WTC11 (cell line): ENCODE data around the gene GNAS-AS1. TPM values are rescaled to one million over a fixed set of nuclear protein-coding genes. Genes with fewer than 3 reads are reported as not detected.
A peak's percentile ranks its signal among the peaks of the same experiment; 100 is the strongest.

Source experiments
- ATAC-seq: fragments of 200-7000 bp; cut with Tn5 transposase; 2 replicates; pipeline ENCODE4 v1.10.0; 2021; ENCODE audit warnings: mild to moderate bottlenecking, moderate library complexity
- CTCF ChIA-PET: fragments of 300-600 bp; sonication (Branson Sonifier 250); formaldehyde crosslinking; loops from one replicate; lab custom pipeline; 2021; ENCODE audit warnings: antibody characterized with exemption; lab: Charles Lee
- POLR2A ChIA-PET: fragments of 350-600 bp; sonication (Branson Sonifier 250); formaldehyde crosslinking; loops from one replicate; lab custom pipeline; 2021; ENCODE audit warnings: antibody characterized with exemption; lab: Charles Lee
- DNase-seq: peaks from one replicate; pipeline ENCODE4 v3.0.0; 2021; ENCODE audit warnings: low spot score
- H3K27ac Mint-ChIP-seq: 2 replicates; pipeline ENCODE4 v1.8.0; 2021; ENCODE audit warnings: mixed read lengths
- H3K27me3 Mint-ChIP-seq: 2 replicates; pipeline ENCODE4 v1.8.0; 2021; ENCODE audit warnings: low read depth, mild to moderate bottlenecking, moderate library complexity, mixed read lengths
- H3K36me3 Mint-ChIP-seq: 2 replicates; pipeline ENCODE4 v1.8.0; 2021; ENCODE audit warnings: mixed read lengths
- H3K4me1 Mint-ChIP-seq: 2 replicates; pipeline ENCODE4 v1.8.0; 2022; ENCODE audit warnings: mixed read lengths
- H3K4me3 Mint-ChIP-seq: 2 replicates; pipeline ENCODE4 v1.8.0; 2021; ENCODE audit warnings: mild to moderate bottlenecking, moderate library complexity, mixed read lengths
- H3K9me3 Mint-ChIP-seq: 2 replicates; pipeline ENCODE4 v1.8.0; 2021; ENCODE audit warnings: mixed read lengths
- AFF4 ChIP-seq: sonication (generic); formaldehyde crosslinking; IDR thresholded peaks from 2 replicates; pipeline ENCODE4 v1.8.1; 2023; ENCODE audit warnings: mild to moderate bottlenecking, missing genetic modification reagents, borderline replicate concordance
- CBFB ChIP-seq: sonication (generic); formaldehyde crosslinking; IDR thresholded peaks from 2 replicates; pipeline ENCODE4 v1.8.1; 2022; ENCODE audit warnings: mild to moderate bottlenecking, low read depth, missing genetic modification reagents
- ELF4 ChIP-seq: sonication (generic); formaldehyde crosslinking; IDR thresholded peaks from 2 replicates; pipeline ENCODE4 v1.8.1; 2022; ENCODE audit warnings: low read depth, mild to moderate bottlenecking, moderate library complexity, missing genetic modification reagents
- EMX1 ChIP-seq: fragments of 250-450 bp; sonication (Bioruptor Pico); IDR thresholded peaks from 2 replicates; pipeline ENCODE4 v1.8.0; 2021; ENCODE audit warnings: mild to moderate bottlenecking
- FOXJ3 ChIP-seq: sonication (generic); formaldehyde crosslinking; IDR thresholded peaks from 2 replicates; pipeline ENCODE4 v1.9.0; 2021; ENCODE audit warnings: missing genetic modification reagents, mild to moderate bottlenecking, borderline replicate concordance
- JAZF1 ChIP-seq: fragments of 250-450 bp; sonication (Bioruptor Pico); IDR thresholded peaks from 2 replicates; pipeline ENCODE4 v1.9.0; 2021; ENCODE audit warnings: moderate library complexity, mild to moderate bottlenecking, inconsistent platforms
- MYBL2 ChIP-seq: sonication (generic); formaldehyde crosslinking; IDR thresholded peaks from 2 replicates; pipeline ENCODE4 v1.8.1; 2023; ENCODE audit warnings: mild to moderate bottlenecking, moderate library complexity, missing genetic modification reagents
- NFYB ChIP-seq: sonication (generic); formaldehyde crosslinking; conservative IDR thresholded peaks from 2 replicates; pipeline ENCODE4 v1.8.0; 2022; ENCODE audit warnings: low read depth, missing genetic modification reagents
- ZNF671 ChIP-seq: fragments of 250-450 bp; sonication (Bioruptor Pico); IDR thresholded peaks from 2 replicates; pipeline ENCODE4 v1.8.0; 2021; ENCODE audit warnings: mild to moderate bottlenecking
- total RNA-seq: library from RNA; stranded (reverse); gene quantifications from 3 replicates; pipeline ENCODE4 v1.2.3, GENCODE V29; 2021
- TF ChIP-seq, protein P1 (sequence below): sonication (generic); formaldehyde crosslinking; IDR thresholded peaks from 2 replicates; pipeline ENCODE4 v1.8.0; 2022; ENCODE audit warnings: missing genetic modification reagents
- TF ChIP-seq, protein P2 (sequence below): sonication (generic); formaldehyde crosslinking; IDR thresholded peaks from 2 replicates; pipeline ENCODE4 v1.8.0; 2023; ENCODE audit warnings: missing genetic modification reagents, mild to moderate bottlenecking, borderline replicate concordance

The GNAS-AS1 gene
- total RNA-seq, 1 experiment from 2014 or later, result 12.2 TPM

- no peak for TF ChIP-seq JAZF1
- TF ChIP-seq, all 79 proteins: peak for 0
- no peak overlapping the region for H3K4me3 Mint-ChIP-seq
- H3K36me3 Mint-ChIP-seq, result peaks cover 41% of the 10 kb centered on the region
- CTCF ChIA-PET, result interaction anchor here (0.8 to 1.6 kb wide), 3 partner anchors 248 to 418 kb away, joined by 3 read pairs; partner anchors contain the start of gene STX16
- H3K27me3 Mint-ChIP-seq, result no peaks in the 10 kb centered on the region
- H3K4me1 Mint-ChIP-seq, result peaks cover 83% of the 10 kb centered on the region
- H3K27ac Mint-ChIP-seq, result 0 out of 2 replicates have a peak overlapping the region, but pooled peaks have one; percentile 75
- no peak for DNase-seq
- ATAC-seq, result no peak
- POLR2A ChIA-PET, result no interaction called here
- H3K9me3 Mint-ChIP-seq, result no peaks in the 10 kb centered on the region
These were observed 48.8 kb upstream of the GNAS-AS1 start for GRCh38 chr20:58899512-58899911.

- TF ChIP-seq FOXJ3 (CRISPR knock-in tag) (no peak), NFYB (CRISPR knock-in tag) (no peak), CBFB (no peak), AFF4 (no peak), MYBL2 (no peak), ELF4 (no peak), EMX1 (CRISPR knock-in tag) (no peak), ZNF671 (no peak)
- TF ChIP-seq, protein P1, sequence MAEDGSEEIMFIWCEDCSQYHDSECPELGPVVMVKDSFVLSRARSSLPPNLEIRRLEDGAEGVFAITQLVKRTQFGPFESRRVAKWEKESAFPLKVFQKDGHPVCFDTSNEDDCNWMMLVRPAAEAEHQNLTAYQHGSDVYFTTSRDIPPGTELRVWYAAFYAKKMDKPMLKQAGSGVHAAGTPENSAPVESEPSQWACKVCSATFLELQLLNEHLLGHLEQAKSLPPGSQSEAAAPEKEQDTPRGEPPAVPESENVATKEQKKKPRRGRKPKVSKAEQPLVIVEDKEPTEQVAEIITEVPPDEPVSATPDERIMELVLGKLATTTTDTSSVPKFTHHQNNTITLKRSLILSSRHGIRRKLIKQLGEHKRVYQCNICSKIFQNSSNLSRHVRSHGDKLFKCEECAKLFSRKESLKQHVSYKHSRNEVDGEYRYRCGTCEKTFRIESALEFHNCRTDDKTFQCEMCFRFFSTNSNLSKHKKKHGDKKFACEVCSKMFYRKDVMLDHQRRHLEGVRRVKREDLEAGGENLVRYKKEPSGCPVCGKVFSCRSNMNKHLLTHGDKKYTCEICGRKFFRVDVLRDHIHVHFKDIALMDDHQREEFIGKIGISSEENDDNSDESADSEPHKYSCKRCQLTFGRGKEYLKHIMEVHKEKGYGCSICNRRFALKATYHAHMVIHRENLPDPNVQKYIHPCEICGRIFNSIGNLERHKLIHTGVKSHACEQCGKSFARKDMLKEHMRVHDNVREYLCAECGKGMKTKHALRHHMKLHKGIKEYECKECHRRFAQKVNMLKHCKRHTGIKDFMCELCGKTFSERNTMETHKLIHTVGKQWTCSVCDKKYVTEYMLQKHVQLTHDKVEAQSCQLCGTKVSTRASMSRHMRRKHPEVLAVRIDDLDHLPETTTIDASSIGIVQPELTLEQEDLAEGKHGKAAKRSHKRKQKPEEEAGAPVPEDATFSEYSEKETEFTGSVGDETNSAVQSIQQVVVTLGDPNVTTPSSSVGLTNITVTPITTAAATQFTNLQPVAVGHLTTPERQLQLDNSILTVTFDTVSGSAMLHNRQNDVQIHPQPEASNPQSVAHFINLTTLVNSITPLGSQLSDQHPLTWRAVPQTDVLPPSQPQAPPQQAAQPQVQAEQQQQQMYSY (CRISPR knock-in tag), result no peak
- TF ChIP-seq, protein P2, sequence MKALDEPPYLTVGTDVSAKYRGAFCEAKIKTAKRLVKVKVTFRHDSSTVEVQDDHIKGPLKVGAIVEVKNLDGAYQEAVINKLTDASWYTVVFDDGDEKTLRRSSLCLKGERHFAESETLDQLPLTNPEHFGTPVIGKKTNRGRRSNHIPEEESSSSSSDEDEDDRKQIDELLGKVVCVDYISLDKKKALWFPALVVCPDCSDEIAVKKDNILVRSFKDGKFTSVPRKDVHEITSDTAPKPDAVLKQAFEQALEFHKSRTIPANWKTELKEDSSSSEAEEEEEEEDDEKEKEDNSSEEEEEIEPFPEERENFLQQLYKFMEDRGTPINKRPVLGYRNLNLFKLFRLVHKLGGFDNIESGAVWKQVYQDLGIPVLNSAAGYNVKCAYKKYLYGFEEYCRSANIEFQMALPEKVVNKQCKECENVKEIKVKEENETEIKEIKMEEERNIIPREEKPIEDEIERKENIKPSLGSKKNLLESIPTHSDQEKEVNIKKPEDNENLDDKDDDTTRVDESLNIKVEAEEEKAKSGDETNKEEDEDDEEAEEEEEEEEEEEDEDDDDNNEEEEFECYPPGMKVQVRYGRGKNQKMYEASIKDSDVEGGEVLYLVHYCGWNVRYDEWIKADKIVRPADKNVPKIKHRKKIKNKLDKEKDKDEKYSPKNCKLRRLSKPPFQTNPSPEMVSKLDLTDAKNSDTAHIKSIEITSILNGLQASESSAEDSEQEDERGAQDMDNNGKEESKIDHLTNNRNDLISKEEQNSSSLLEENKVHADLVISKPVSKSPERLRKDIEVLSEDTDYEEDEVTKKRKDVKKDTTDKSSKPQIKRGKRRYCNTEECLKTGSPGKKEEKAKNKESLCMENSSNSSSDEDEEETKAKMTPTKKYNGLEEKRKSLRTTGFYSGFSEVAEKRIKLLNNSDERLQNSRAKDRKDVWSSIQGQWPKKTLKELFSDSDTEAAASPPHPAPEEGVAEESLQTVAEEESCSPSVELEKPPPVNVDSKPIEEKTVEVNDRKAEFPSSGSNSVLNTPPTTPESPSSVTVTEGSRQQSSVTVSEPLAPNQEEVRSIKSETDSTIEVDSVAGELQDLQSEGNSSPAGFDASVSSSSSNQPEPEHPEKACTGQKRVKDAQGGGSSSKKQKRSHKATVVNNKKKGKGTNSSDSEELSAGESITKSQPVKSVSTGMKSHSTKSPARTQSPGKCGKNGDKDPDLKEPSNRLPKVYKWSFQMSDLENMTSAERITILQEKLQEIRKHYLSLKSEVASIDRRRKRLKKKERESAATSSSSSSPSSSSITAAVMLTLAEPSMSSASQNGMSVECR (CRISPR knock-in tag), result no peak
- TF ChIP-seq, all 79 proteins: peak for 0
- CTCF ChIA-PET, result interaction anchor here (0.8 to 1.5 kb wide), 3 partner anchors 248 to 323 kb away, joined by 3 read pairs; partner anchors contain the start of gene STX16
- Mint-ChIP-seq H3K27ac (peak overlapping the region; percentile 71), H3K4me3 (no peak overlapping the region), H3K27me3 (no peaks in the 10 kb centered on the region), H3K9me3 (no peaks in the 10 kb centered on the region), H3K36me3 (peaks cover 35% of the 10 kb centered on the region), H3K4me1 (peaks cover 90% of the 10 kb centered on the region)
- ATAC-seq (no peak), DNase-seq (no peak)
- POLR2A ChIA-PET, result no interaction called here
These were observed 48.1 kb upstream of the GNAS-AS1 start for GRCh38 chr20:58898629-58899408.
